GM21717 (cell line): Measurements from ENCODE around the gene PTPN7.
"Not testable (repeated sequence)": the region's sequence is repeated elsewhere in the genome, so short reads cannot be mapped to it uniquely, and the experiment has no call there.

ENCODE experiments used
- ATAC-seq: cut with Tn5 transposase; IDR thresholded peaks from one replicate; pipeline ENCODE4 v1.9.1; 2021; ENCODE audit warnings: mild to moderate bottlenecking, moderate library complexity; ENCODE audit not compliant: unreplicated experiment

The PTPN7 gene

DNA sequence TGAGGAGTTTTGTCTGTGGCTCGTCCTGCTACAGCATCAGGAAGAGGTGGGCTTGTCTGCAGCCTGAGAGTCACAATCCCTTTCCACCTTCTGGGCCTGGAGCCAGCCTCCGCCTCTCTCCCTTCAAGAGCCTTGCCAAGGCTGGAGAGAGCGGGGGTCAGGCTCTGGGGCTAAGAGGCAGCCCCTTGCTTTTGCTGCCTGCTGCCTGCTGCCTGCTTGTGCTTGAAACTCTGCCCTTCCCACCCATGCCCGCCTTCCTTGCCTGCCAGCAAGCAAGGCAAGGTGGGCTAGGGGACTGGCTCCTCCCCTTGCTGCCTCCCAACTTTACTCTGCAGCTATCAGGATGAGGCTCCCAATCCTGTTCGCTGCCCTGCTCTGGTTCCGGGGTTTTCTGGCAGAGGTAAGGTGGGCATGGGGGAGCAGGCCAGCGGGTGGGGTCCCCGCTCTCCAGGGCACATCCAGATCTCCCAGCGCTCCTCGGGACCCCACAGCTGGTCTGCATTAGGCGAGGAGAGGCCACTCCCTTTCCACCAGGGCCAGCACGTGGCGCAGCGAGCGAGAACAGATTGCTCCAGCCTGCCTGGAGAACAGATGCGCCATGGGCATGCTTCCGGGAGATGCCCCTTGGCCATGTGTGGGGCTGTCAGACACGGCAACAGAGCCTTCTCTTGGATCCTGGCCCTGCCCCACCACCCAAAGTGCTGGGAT is 7.5 kb upstream of the PTPN7 start:
- no peak for ATAC-seq

DNA sequence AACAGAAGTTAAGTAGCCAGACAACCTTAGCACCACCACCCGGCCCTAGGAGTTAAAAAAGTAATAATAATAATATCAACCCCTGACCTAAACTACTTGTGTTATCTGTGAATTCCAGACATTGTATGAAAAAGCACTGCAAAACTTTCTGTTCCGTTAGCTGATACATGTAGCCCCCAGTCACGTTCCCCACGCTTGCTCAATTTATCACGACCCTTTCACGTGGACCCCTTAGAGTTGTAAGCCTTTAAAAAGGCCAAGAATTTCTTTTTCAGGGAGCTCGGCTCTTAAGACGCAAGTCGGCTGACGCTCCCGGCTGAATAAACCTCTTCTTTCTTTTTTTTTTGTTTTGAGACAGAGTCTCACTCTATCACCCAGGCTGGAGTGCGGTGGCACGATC is 6.7 kb upstream of the PTPN7 start:
- not testable (repeated sequence) for ATAC-seq

DNA sequence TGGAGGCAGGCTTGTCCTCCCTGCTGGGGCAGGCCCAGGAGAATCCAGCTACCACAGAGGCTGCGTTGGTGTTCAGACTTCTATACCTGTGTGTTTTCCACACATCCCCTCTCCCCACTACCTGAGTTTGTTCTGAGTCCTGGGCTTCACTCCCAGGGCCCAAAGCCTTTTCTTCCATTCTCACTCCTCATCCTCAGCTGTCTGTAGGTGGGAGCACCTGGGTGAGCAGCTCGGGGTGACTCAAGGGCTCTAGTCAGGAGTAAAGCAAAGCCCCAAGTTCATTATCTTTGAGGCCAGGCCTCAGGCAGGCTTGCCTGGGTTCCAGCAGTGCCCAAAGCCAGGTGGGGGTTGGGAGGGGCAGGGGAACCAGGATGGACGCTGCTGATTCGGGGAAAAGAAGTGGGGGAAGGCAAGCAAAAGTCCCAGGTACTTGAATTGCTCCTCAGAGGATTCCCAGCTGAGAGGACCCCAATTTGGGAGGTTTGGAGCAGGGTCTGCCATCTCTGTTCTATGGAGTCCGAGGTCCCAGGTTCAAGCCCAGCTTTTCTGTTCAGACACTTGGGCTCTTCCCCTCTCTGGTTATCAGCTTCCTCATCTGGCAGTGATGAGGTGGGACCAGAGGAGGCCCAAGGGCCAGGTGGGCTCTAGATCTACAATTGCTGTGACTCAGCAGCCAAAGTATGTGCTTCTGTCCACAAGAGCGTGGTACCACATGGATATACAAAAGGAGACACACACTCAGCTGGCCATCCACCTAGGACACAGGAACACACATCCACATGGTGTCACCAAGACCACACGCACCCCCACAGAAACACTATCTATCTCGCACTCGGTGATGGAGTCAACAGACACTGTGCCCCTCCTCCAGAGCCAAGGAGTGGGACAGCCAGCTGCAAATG is 5.8 kb upstream of the PTPN7 start:
- no peak for ATAC-seq

DNA sequence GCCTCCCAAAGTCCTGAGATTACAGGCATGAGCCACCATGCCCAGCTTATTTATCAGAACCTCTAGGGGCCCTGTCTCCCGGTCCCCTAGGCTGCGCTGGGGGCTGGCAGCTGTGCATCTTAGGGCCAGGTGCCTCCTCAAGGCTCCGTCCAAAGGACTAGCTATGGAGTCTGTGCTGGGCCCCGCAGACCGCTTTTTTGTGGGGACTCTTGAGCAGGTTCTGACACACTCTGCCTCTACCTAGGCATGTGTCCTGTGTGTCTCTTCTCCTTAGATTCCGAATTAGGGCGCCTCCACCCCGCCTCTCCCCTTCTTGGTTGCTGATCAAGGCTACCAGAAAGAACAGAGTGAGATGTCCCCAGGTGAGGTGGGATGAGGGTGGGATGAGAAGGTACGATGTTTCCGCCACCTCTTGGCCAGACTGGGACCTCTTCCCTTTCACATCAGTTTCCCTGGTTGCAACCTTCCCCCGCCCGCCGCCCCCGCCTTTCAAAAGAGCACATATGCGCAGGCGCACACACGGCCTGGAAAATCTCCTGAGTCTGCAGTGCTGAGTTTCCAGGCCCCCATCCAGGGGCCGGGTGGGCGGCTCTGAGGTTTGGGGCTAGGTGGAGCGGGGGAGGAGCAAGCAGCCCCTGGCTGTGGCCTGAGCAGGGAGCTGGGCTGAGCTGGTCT is 5.0 kb upstream of the PTPN7 start:
- ATAC-seq = no peak

DNA sequence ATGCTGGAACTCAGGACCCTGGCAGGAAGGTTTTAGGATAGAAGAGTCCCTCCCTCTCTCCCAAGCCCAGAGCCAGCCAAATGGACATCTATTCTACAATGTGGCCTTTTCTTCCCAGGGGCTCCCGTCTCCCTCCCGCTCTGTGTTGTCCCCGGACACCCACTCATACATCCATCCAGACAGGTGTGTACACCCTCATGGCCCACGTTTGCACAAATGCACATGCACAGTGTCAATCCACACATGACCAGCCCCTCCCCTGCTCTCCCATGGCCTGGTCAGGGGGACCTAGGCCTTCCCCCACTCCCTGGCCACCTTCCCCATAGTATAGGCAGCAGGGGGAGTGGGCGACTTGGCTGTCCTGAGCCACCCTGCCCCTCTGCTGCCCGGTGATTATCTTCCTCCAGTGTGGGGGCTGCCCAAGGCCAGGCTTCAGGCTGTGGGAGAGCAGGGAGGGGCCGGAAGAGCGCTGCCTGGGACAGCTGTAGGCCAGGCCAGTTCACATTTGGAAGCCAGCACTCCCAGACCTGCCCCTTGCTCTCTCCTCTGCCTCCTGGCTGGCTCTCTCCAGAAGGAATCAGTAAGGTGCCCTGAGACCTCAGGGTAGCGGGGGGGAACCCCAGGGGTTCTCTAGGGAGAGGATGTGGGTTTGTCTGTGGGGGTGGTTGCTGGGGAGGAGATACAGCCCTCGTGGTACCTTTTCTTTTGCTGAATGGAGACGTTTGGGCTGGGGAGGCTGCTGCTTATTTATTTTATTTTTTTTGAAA is 4.1 kb upstream of the PTPN7 start:
- peak; percentile 45 for ATAC-seq

DNA sequence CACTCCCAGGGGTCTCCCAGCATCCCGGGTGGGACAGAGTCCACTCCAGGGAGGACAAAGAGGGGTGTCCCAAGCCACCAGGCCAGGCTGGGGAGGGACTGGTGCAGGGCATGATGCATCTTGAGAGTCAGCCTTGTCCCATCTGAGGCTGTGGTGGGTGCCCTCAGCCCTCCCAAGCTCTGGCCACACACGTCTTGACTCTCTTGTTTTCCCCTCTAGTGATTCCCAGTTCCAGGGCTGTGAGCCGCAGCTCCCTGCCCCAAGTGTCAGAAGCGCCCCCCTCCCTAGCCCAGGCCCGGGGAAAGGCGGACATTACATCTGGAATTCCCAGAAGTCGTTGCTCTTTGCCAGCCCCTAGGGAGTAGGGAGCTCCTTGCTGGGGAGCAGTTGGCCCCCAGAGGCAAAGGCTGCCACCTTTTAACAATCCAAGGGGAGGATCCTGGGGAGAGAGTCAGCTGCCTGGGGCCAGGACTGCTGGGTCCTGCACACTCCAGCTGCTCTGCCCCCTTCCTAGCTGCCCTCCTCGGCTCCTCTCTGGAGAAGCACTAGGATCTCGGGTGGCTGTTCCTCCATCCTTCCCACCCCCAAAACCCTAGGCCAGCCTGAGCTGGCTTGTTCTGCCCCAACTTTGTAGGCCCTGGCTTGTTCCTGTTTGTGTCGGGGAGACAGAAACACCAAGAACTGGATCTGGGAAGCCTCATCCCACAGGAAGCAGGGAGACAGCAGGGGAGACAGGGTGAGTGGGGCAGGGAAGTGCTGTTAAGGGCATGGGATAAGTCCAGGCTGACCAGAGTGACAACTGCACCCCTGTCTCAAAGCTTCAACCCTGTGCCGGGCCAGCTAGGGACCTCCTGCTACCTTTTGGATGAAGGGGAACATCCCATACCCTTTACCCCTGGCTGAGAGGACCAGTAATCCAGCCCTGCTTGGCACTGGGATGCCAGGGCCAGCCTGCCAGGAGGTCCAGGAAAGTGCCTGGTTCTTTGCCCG is 3.2 kb upstream of the PTPN7 start:
- no peak for ATAC-seq

DNA sequence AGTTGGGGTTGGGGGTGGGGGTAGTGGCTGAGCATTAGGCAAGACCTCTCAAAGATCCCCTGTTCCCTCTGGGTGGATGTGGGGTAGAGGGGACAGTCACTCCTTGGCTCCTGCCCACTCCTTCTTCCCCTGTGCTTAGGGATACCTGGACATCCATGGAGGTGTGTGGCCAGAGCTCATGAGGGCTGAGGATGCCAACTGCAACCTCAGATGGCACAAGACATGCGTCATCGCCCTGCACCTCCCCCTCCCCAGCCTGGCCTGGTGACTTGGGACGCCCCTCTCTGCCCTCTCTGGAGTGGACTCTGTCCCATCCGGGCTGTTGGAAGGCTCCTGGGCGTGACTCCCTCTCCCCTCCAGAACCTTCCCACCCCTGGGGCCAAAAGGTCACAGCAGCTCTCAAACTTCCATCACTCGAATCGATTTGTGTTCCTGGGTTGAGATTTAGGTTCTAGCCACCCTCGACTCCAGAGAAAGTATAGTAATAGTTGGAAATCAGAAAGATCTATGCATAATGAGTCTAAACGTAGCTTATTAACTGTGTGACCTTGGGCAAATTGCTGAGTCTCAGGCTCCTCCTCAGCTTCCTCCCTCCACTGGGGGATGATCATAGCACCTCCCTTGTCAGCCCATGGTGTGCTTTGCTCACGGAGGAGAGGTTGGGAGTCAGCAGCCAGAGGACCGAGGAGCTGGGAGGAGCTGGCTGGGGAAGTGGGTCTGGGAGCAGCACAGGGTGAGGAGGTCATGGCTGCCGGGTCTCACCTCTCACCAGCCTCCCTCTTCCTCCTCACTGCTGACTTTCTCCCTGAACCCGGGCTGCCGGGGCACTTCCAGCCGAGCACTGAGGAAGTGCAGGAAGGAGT is 2.2 kb upstream of the PTPN7 start:
- no peak for ATAC-seq

DNA sequence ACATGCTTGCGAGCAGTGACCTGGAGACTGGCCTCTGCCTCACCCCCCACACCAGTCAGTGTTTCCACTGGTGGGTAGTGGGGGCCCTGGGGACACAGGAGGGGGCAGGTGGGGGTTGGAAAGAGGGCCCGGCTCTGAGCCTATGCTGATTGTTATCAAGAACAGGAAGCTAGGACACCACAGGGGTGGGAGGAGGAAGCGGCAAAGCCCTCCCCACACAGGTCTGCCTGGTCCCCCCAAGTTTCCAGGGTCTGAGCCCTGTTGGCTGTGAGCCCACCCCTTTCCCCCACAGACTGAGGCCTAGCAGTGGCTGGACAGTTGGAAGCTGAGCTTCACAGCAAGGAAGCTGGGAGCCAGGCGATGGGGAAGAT is 1.6 kb upstream of the PTPN7 start:
- ATAC-seq = no peak

DNA sequence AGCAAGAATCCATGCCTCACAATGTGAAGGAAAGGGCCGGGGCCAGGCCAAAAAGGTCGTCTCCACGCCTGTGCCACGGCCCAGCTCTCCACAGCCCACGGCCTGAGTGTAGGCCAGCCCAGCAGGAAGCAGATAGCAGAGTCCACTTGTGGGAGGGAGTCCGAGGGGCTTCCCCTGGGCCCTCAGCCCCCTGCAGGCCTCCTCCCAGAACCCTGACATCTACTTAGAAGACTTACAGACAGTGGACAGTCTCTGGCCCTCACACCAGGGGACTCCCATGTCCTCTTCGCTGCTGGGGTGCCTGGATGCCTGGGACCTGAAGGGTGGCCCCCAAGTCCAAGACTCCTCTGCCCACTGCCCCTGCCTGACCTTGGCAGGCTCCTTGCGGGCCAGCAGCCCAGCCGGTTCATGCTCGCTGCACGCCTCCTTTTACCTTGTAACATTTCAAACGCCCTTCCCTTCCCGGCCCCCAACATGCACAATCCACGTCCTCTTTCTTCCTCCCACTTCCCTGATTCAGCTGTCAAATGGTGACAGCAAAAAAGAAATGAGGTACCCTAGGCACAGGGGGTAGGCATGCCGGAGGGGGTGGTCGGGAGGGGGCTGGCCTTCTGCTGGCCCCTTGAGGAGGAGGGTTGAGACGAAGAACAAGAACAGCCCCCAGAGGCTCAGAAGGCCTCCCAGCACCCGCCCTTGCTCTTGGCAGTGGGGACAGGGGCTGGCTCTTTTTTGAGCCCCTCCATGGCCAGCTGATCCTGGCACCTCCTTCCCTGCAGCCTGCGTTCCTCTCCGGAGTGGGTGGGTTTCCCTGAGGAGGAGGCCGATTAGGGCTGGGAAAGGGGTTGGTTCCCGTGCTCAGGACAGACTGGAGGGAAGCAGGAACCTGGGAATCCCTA is 997 bp upstream of the PTPN7 start:
- ATAC-seq = no peak

DNA sequence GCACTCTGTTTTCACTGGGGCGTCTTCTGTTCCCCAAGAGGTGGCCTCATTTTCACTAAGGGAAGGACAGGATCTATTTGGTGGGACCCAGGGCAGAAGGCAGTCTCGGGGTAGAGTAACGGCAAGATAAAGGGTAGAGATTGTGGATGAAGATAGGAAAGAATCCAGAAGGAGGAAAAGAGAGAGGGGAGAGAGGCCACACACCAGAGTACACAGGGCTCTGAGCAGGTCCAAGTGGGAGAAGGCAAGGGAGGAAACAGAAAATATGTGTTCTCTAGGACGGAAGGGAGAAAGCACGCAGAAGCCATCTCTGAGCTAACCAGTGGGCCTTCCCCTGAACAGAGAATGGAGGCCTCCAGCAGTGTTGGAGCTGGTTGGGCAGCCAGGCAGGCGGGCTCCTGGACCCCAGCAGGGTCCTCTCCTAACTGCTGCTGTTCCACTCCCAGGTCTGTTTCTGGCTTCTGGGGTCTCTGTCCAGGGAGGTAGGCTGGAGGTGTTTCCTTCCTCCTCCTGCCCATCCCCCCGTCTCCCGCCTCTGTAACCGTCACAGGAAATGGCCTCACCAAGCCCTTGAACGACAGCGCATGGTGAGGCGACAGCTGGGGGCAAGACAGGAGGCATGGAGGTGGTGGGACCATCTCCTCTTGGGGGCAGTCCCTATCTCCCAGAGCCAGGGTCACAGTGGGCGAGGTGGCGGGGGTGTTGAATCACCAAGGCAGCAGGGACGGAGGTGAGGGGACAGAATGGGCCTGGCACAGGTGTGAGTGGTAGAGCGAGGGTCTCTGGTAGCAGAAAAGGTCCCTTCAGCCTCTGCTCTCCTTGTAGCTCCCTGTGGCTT is 649 bp downstream of the PTPN7 start:
- ATAC-seq = peak; percentile 34

DNA sequence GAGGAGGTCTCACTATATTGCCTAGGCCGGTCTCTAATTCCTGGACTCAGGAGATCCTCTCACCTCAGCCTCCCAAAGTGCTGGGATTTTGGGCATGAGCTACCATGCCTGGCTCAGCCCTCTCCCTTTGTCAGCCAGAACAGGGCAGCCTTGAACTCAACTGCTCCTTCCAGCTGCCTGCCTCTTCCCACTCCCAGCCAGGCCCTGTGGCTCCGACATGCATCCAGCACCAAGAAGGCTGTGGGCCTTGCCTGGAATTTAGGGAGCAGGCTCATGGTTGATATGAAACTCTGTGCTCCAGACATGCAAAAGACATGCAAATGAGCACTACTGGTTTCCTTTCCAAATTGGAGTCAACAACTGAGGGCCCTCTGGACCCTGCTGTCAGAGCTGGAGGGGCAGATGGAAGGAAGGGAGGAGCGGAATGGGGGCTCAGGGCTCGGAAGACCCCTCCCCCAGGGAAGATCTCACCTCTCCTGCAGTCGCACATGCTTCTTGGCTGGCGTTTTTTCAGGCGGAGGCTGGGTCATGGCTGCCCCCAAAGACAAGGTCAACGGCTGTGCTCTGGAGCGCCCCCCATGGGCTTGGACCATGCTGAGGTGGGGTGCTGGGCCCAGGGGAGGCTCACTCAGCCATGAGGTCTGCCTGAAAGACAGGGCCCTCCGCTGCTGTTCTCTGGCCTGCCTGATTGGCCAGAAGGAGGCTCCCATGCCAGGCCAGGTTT is 1.4 kb downstream of the PTPN7 start:
- no peak for ATAC-seq

DNA sequence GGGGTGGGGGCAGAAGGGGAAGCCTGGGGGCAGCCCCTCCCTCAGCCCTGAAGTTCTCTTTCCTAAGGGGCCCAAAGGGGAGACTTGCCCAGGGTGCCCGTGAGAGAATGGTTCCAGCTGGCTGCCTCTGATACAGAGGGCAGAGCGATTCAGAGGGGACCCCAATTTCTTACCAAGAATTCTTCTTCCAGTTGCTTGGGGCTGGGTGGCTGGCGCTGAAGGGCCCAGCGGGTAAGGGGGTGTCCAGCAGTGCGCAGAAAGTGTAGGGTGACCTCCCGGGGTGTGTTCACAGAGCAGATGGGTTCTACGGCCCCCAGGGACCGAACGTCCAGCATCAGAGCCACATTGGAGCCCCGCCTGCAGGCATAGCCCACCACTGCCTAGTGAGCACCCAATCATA is 2.5 kb downstream of the PTPN7 start:
- ATAC-seq = no peak

DNA sequence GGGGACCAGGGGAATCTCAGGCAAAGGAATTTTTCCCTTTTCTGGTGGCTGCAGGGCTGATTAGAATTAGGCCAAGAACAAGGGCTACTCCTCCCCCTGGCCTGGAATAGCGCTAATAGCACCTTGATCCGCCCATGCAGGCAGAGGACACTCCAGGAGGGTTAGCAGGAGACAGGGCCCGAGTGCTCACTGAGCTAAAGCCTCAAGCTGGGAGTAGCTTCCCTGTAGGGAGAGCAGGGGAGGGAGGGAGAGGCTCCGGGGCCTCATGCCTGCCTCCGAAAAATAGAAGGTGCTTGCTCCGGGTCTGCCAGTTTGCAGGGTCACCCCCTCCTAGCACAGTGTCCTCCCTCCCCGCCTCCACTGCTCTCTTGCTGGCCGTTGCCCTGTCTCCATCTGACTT is 3.8 kb downstream of the PTPN7 start:
- ATAC-seq = no peak

DNA sequence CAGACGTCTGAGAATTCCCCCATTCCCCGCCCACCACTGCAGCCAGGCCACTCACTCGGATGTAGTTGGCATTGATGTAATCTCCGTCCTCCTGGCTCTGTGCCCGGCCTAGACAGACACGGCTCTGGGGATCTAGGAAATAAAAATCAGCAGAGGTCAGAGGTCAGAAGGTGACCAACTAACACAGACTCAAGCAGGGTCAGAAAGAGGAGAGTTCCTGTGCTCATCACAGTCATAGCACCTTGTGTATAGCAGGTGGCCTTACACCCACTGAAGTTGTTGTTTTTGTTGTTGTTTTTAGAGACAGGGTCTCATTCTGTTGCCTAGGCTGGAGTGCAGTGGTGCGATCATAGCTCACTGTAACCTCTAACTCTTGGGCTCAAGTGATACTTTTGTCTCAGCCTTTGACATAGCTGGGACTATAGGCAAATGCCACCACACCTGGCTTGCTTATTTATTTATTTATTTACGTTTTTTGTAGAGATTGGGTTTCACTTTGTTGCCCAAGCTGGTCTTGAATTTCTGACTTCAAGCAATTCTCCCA is 4.9 kb downstream of the PTPN7 start:
- no peak for ATAC-seq

DNA sequence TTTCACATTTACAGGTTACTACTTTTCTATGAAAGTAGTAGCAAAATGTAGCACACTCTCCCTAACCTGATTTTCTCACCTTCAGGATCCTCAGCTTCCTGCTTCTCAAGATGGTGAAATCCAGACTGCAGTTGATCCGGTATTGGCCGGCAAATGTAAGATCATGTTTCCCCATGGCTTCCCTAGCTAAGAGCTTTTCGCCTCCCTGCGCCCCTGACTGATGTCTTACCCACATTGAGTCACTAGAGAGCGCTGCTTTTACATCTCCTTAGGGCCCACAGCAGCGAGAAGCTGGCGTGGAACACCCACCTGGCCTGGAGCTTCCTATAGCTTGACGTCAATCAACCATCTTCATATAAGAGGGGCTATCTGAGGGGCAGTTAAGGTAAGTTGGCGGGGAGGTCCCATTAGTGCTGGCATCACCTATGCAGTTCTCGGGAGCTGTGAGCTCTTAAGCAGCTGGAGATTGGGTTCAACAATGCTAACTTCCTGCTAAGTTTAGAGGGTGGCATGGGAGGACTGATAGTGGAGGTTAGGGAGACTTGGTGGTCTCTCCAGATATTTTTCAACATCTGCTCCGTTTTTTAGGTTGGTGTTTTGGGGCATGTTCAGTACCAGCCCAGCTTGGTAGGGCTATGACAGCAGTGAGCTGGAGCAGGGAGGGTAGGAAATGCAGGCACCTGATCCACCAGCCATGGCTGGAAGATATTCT is 5.5 kb downstream of the PTPN7 start:
- no peak for ATAC-seq
